ENCODE results near the gene CHD2. TPM values are rescaled to one million over a fixed set of nuclear protein-coding genes. Genes with fewer than 3 reads are reported as not detected.

Gene CHD2
- total RNA-seq, 4 donors from 2014 or later = 26.9 to 55.5 (median 33.7) TPM

- peaks cover 79 to 84% of the 10 kb centered on the region in 2 donors for H3K4me1 ChIP-seq
Observed at GRCh38 chr15:92925454-92925853, 25.3 kb downstream of the CHD2 start.

DNA sequence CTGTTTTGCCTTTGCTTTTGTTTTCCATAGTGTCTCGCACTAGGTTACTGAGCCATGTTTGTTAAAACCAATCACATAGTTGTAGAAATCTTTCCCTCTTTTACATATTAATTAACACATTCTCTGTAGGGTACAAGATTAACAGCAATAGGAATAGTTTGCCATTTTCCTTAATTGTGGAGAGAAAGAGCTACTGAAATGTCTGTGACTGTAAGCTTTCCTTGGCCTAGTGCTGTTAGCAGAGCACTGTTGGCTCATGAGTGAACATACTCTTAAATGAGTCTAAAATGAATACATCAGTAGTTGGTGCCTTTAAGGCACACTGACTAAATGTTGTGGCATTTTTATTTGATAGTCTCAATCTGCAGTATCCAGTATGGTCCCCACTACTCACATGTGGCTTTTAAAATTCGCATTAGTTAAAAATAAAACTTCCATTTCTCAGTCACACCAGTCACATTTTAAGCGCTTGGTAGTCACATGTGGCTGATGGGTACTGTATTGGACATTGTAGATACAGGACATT is 28.2 kb downstream of the CHD2 start:
- no peak for ATAC-seq
- in situ Hi-C loops (cut with MboI; ENCODE audit: low sequenced_read_pairs in 4 of 4) (no loop called here), intact Hi-C loops (cut with DNase I; ENCODE audit: low total_unique reads) (no loop called here)
- Histone ChIP-seq H3K4me1 (peaks cover 61 to 68% of the 10 kb centered on the region in 2 donors), H3K27ac (peak overlapping the region; percentile 68 to 91 (median 80)), H3K4me3 (no peak overlapping the region), H3K36me3 (peaks cover 0 to 61% of the 10 kb centered on the region in 2 donors), H3K9me3 (no peaks in the 10 kb centered on the region), H3K27me3 (no peaks in the 10 kb centered on the region)
- DNase-seq = no peak
- TF ChIP-seq, protein P1, sequence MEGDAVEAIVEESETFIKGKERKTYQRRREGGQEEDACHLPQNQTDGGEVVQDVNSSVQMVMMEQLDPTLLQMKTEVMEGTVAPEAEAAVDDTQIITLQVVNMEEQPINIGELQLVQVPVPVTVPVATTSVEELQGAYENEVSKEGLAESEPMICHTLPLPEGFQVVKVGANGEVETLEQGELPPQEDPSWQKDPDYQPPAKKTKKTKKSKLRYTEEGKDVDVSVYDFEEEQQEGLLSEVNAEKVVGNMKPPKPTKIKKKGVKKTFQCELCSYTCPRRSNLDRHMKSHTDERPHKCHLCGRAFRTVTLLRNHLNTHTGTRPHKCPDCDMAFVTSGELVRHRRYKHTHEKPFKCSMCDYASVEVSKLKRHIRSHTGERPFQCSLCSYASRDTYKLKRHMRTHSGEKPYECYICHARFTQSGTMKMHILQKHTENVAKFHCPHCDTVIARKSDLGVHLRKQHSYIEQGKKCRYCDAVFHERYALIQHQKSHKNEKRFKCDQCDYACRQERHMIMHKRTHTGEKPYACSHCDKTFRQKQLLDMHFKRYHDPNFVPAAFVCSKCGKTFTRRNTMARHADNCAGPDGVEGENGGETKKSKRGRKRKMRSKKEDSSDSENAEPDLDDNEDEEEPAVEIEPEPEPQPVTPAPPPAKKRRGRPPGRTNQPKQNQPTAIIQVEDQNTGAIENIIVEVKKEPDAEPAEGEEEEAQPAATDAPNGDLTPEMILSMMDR (IDR thresholded peaks at IDR 0.05 in 4 of 5, conservative IDR thresholded peaks at IDR 0.05 in 1 of 5) = no peak
- TF ChIP-seq POLR2A (IDR thresholded peaks at IDR 0.05) = no peak

More at GRCh38 chr15:92925454-92925853, 25.3 kb downstream of the CHD2 start:
- intact Hi-C loops (cut with DNase I; ENCODE audit: low total_unique reads) (no loop called here), in situ Hi-C loops (cut with MboI; ENCODE audit: low sequenced_read_pairs in 4 of 4) (no loop called here)
- no peak for TF ChIP-seq POLR2A (IDR thresholded peaks at IDR 0.05)
- TF ChIP-seq, protein P1 (IDR thresholded peaks at IDR 0.05 in 4 of 5, conservative IDR thresholded peaks at IDR 0.05 in 1 of 5) = no peak
- Histone ChIP-seq H3K27ac (peak overlapping the region; percentile 33 to 91 (median 51)), H3K4me3 (no peak overlapping the region), H3K27me3 (no peaks in the 10 kb centered on the region), H3K9me3 (no peaks in the 10 kb centered on the region), H3K36me3 (peaks cover 0 to 46% of the 10 kb centered on the region in 2 donors)
- DNase-seq (no peak), ATAC-seq (no peak)

DNA sequence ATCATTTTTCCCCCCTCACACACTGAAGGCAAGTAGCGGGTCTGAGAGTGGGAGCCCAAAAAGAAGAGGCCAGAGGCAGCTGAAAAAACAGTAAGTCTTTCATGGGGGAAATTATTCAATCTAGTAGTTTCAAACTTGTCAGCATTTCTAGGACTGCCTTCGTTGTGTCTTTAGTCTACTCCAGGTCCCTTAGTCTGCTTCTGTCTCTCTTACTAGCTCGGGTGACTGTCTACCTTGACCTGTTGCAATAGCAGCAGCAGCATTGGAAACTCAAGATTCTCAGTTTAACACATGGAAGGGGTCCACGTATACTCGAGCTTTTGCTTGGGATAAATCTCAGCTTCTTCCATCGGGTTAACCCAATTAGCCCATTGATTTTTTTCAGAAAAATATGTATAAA is 28.9 kb downstream of the CHD2 start:
- Histone ChIP-seq H3K27ac (peak overlapping the region; percentile 68 to 91 (median 80)), H3K27me3 (no peaks in the 10 kb centered on the region), H3K4me1 (peaks cover 54 to 68% of the 10 kb centered on the region in 2 donors), H3K36me3 (peaks cover 0 to 68% of the 10 kb centered on the region in 2 donors), H3K9me3 (no peaks in the 10 kb centered on the region), H3K4me3 (no peak overlapping the region)
- no peak for ATAC-seq
- intact Hi-C loops (cut with DNase I; ENCODE audit: low total_unique reads) = no loop called here
- in situ Hi-C loops (cut with MboI; ENCODE audit: low sequenced_read_pairs in 4 of 4) = no loop called here
- no peak for TF ChIP-seq POLR2A (IDR thresholded peaks at IDR 0.05)
- TF ChIP-seq, protein P1 (IDR thresholded peaks at IDR 0.05 in 4 of 5, conservative IDR thresholded peaks at IDR 0.05 in 1 of 5) = no peak
- DNase-seq = no peak

- intact Hi-C loops (cut with DNase I; ENCODE audit: low total_unique reads) = no loop called here
- TF ChIP-seq, protein P1 (IDR thresholded peaks at IDR 0.05 in 4 of 5, conservative IDR thresholded peaks at IDR 0.05 in 1 of 5) = no peak
- no peak for TF ChIP-seq POLR2A (IDR thresholded peaks at IDR 0.05)
- in situ Hi-C loops (cut with MboI; ENCODE audit: low sequenced_read_pairs in 4 of 4) = no loop called here
- ATAC-seq (peak; percentile 11 to 29), DNase-seq (no peak)
- H3K27ac ChIP-seq = peak overlapping the region; percentile 68 to 91 (median 80)
- H3K36me3 ChIP-seq = peaks cover 0 to 66% of the 10 kb centered on the region in 2 donors
- H3K27me3 ChIP-seq = no peaks in the 10 kb centered on the region
- H3K9me3 ChIP-seq = no peaks in the 10 kb centered on the region
- H3K4me3 ChIP-seq = no peak overlapping the region
- peaks cover 46 to 58% of the 10 kb centered on the region in 2 donors for H3K4me1 ChIP-seq
Observed at GRCh38 chr15:92930054-92930621, 30.0 kb downstream of the CHD2 start.
